ENCODE data around the gene KCTD18.

The KCTD18 gene

GRCh38 chr2:200534572-200534971, 24.7 kb upstream of the KCTD18 start:
- H3K27me3 ChIP-seq (ENCODE audit: insufficient read depth, poor library complexity, severe bottlenecking): no peaks in the 10 kb centered on the region
- no peak for TF ChIP-seq GABPA (IDR thresholded peaks at IDR 0.05; ENCODE audit: low read depth)
- TF ChIP-seq, protein P1, sequence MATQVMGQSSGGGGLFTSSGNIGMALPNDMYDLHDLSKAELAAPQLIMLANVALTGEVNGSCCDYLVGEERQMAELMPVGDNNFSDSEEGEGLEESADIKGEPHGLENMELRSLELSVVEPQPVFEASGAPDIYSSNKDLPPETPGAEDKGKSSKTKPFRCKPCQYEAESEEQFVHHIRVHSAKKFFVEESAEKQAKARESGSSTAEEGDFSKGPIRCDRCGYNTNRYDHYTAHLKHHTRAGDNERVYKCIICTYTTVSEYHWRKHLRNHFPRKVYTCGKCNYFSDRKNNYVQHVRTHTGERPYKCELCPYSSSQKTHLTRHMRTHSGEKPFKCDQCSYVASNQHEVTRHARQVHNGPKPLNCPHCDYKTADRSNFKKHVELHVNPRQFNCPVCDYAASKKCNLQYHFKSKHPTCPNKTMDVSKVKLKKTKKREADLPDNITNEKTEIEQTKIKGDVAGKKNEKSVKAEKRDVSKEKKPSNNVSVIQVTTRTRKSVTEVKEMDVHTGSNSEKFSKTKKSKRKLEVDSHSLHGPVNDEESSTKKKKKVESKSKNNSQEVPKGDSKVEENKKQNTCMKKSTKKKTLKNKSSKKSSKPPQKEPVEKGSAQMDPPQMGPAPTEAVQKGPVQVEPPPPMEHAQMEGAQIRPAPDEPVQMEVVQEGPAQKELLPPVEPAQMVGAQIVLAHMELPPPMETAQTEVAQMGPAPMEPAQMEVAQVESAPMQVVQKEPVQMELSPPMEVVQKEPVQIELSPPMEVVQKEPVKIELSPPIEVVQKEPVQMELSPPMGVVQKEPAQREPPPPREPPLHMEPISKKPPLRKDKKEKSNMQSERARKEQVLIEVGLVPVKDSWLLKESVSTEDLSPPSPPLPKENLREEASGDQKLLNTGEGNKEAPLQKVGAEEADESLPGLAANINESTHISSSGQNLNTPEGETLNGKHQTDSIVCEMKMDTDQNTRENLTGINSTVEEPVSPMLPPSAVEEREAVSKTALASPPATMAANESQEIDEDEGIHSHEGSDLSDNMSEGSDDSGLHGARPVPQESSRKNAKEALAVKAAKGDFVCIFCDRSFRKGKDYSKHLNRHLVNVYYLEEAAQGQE (IDR thresholded peaks at IDR 0.05; ENCODE audit: insufficient replicate concordance, low read depth): no peak
- no peak for TF ChIP-seq CTCF (IDR thresholded peaks at IDR 0.05; ENCODE audit: insufficient read depth, low read length)
- no peak for TF ChIP-seq POLR2AphosphoS5 (IDR thresholded peaks at IDR 0.05; ENCODE audit: low read depth)
- no peak for DNase-seq (ENCODE audit: low read depth in 1 of 2, low spot score in 1 of 2)
- no peak overlapping the region for H3K4me3 ChIP-seq (replicated peaks; ENCODE audit: insufficient read depth, low read length)
- no peak overlapping the region for H3K27ac ChIP-seq (replicated peaks)

GRCh38 chr2:200533754-200534153, 23.9 kb upstream of the KCTD18 start:
- H3K27ac ChIP-seq (replicated peaks): no peak overlapping the region
- no peak for DNase-seq (ENCODE audit: low read depth in 1 of 2, low spot score in 1 of 2)
- H3K27me3 ChIP-seq (ENCODE audit: insufficient read depth, poor library complexity, severe bottlenecking): no peaks in the 10 kb centered on the region
- no peak for TF ChIP-seq CTCF (IDR thresholded peaks at IDR 0.05; ENCODE audit: insufficient read depth, low read length)
- no peak for TF ChIP-seq GABPA (IDR thresholded peaks at IDR 0.05; ENCODE audit: low read depth)
- no peak for TF ChIP-seq POLR2AphosphoS5 (IDR thresholded peaks at IDR 0.05; ENCODE audit: low read depth)
- TF ChIP-seq SPI1 (IDR thresholded peaks at IDR 0.05; ENCODE audit: borderline replicate concordance, low read depth): no peak
- TF ChIP-seq, protein P1 (IDR thresholded peaks at IDR 0.05; ENCODE audit: insufficient replicate concordance, low read depth): no peak
- no peak overlapping the region for H3K4me3 ChIP-seq (replicated peaks; ENCODE audit: insufficient read depth, low read length)

DNA sequence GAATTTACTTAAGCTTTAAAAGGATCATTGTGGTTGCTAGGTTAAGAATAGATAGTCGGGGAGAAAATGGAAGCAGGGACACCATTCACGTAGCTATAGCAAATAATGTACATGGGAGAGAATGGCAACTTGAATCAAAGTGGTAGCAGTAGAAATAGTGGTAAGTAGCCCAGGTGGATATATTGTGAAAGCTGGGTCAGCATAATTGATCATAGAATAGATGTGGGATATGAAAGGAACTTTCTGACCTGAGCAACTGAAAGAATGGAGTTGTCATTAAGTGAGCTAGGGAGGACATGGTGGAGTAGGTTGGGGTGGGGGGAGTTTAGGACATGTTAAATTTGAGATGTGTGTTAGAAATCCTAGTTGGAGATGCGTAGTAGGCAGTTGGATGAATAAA, 18.4 kb upstream of the KCTD18 start:
- TF ChIP-seq GABPA (IDR thresholded peaks at IDR 0.05; ENCODE audit: low read depth) (no peak), CTCF (IDR thresholded peaks at IDR 0.05; ENCODE audit: insufficient read depth, low read length) (no peak), POLR2AphosphoS5 (IDR thresholded peaks at IDR 0.05; ENCODE audit: low read depth) (no peak)
- Histone ChIP-seq H3K4me3 (replicated peaks; ENCODE audit: insufficient read depth, low read length) (no peak overlapping the region), H3K27me3 (ENCODE audit: insufficient read depth, poor library complexity, severe bottlenecking) (no peaks in the 10 kb centered on the region), H3K27ac (replicated peaks) (no peak overlapping the region)
- no peak for DNase-seq (ENCODE audit: low read depth in 1 of 2, low spot score in 1 of 2)

DNA sequence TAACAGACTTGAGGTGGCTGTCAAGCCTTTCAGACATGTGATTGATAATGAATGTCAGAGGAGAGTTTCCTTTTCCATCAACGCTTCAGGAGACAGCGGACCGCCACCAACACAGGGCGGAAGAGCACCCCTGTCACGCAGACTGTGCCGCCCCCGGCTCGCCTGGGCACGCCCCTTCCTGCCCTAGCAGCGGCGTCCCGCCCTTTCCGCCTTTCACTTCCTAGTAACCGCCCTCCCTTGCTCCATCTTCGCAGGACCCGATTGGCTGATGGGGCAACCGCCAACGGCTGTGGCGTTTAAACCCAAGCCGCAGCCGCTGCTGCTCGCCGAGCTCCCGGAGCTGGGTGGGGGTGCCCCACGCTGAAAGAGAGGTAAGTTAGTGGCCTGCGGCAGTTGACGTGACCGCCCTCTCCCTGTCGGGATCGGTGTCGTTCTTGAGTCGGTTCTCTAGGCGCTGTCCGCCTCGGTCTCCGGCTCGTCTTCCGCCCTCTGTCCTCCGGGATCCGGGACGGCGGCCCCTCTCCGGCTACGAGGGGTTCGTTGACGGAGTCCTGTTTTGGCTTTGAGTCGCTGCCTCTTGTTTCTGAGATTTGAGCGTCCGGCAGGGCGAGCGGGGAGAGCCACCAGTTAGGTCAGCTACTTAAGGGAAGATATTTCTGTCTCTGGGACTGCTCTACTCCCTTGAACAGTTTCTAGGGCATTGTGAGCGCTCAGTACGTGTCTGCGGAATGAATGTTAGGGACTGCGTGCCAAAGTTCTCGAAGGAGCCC, 16.2 kb upstream of the KCTD18 start, which contains the start of gene SGO2:
Gene SGO2, plus strand, starts transcription at position 326 of the 770 bp plus-strand sequence. CDS start 6,769 bp downstream, outside the sequence.
- peak within 1 kb of the TSS; percentile 75 for H3K4me3 ChIP-seq (replicated peaks; ENCODE audit: insufficient read depth, low read length)
- TF ChIP-seq CTCF (IDR thresholded peaks at IDR 0.05; ENCODE audit: insufficient read depth, low read length): no peak
- TF ChIP-seq, protein P1 (IDR thresholded peaks at IDR 0.05; ENCODE audit: insufficient replicate concordance, low read depth): peak; percentile 68
- peak; percentile 82 for TF ChIP-seq POLR2AphosphoS5 (IDR thresholded peaks at IDR 0.05; ENCODE audit: low read depth)
- peak; percentile 51; the same call in 1 of the 2 replicates for TF ChIP-seq SPI1 (IDR thresholded peaks at IDR 0.05; ENCODE audit: borderline replicate concordance, low read depth)
- peak; percentile 79 for TF ChIP-seq GABPA (IDR thresholded peaks at IDR 0.05; ENCODE audit: low read depth)
- H3K27me3 ChIP-seq (ENCODE audit: insufficient read depth, poor library complexity, severe bottlenecking): no peaks in the 10 kb centered on the region
- peak; percentile 88 to 98 for DNase-seq (ENCODE audit: low read depth in 1 of 2, low spot score in 1 of 2)
- H3K27ac ChIP-seq (replicated peaks): peak within 1 kb of the TSS; percentile 85

Measured in HL-60 (cell line).